ENCODE data around the gene SAMD4B. TPM values are rescaled to one million over a fixed set of nuclear protein-coding genes. Genes with fewer than 3 reads are reported as not detected.

SAMD4B gene
- total RNA-seq, 2 donors from 2014 or later = 44.5 to 72.2 TPM

GRCh38 chr19:39430675-39431593, 88.7 kb downstream of the SAMD4B start:
- intact Hi-C loops (cut with DNase I) = no loop called here
- peak; percentile 57 for DNase-seq
- peak in 1 of 2 donors; percentile 24 for ATAC-seq

DNA sequence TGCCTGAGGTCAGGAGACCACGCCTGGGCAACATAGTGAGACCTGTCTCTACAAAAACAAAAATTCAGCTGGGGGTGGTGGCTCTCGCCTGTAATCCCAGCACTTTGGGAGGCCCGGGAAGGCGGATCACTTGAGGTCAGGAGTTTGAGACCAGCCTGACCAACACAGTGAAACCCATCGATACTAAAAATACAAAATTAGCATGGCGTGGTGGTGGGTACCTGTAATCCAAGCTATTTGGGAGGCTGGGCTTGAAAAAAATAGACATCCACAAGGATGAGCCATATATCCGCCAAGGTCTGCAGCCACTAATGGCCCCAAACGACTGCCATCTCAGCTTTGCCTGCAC, 90.4 kb downstream of the SAMD4B start:
- ATAC-seq (no peak), DNase-seq (no peak)
- intact Hi-C loops (cut with DNase I) = loop anchor here in 1 of 2 donors (2.0 kb wide), 1 partner anchor 16 kb away; no protein-coding TSS in a partner anchor

DNA sequence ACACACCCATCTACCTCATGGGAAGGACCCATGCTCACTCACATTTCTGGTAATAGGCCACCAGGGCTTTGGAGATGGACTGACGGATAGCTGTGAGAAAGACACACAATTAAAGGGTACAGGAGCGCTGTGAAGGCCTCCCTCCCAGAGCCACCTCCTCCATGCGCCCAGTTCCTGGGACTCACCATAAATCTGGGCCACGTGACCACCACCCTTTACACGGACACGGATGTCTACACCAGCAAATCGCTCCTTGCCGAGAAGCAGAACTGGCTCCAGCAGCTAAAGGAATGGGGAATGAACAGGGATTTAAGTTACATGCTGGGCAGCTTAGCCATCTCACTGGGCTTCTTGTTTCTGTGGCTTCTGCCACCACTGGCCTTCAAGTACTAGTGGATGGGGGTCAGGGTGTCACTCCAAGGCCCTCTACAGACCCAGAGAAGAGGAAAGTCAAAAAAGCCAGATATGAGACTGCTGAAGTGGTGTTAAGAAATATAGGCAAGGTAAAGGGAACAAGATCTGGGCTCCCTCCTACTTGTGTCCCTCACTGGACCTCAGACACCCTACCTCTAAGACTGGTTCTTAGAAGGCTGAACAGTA, 91.4 kb downstream of the SAMD4B start:
- intact Hi-C loops (cut with DNase I) = loop anchor here in 1 of 2 donors (2.0 kb wide), 1 partner anchor 17 kb away; no protein-coding TSS in a partner anchor
- DNase-seq = no peak
- ATAC-seq = no peak

DNA sequence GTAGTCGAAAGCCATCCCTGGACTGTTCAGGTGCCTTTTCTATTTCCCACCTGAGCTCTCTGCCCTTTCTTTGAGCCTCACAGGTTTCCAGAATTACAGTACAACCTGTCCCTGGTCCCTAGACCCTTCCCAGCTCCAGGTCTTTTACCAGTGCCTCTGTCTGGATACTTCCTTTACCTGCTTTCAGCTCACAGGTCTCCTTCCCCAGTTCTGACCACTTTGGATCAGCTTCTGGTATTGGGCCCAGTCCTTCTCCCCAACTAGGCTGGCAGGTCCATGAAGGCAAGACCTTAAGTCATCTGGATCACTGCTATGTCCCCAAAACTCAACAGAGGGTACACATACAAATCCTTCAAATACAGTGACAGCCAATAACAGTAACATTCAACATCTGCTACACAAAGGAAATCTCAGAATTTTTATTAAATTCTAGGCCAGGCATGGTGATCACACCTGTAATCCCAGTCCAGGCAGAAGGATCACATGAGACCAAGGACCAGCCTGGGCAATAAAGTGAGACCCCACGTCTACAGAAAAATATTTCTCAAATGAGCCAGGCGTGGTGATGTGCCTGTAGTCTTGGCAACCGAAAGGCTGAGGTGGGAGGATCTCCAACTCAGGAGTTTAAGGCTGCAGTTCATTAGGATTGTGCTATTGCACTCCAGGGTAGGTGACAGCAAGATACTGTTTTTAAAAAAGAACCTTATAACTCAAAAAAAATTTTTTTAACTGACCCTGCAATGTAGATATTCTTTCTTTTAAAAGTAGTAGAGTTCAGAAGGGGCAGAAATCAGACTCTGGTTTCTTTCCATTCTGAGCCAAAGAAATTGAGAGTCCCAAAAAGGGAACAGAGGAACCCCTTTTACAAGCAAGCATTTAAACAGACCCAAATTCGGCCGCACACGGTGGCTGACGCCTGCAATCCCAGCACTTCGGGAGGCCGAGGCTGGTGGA, 92.2 kb downstream of the SAMD4B start:
- DNase-seq (no peak), ATAC-seq (no peak)
- intact Hi-C loops (cut with DNase I) = no loop called here

Small RNA genes lying within 50 kb of the gene (microRNA-seq; reads per million reads assigned to microRNA genes)
- 0 reads per million in 2 donors for gene MIR4530

Other genes with a start within 250 kb of the SAMD4B start
- gene PAK4, start 216.6 kb upstream of the SAMD4B start, total RNA-seq = 10 to 100 TPM; 15.8 to 17.2 TPM
- not detected for gene NCCRP1, start 145.5 kb upstream of the SAMD4B start, total RNA-seq
- not detected for gene SYCN, start 138.2 kb upstream of the SAMD4B start, total RNA-seq
- gene IFNL3, start 97.4 kb upstream of the SAMD4B start, total RNA-seq = not detected
- gene IFNL4, start 93.6 kb upstream of the SAMD4B start, total RNA-seq = not detected
- not detected for gene IFNL2, start 74.0 kb upstream of the SAMD4B start, total RNA-seq
- not detected for gene IFNL1, start 46.0 kb upstream of the SAMD4B start, total RNA-seq
- gene LRFN1, start 21.6 kb upstream of the SAMD4B start, total RNA-seq = 1 to 10 TPM in 1 of 2 donors, under 1 TPM in 1; 0.55 to 1.4 TPM
- 10 to 100 TPM; 29.6 to 43.8 TPM for gene GMFG, start 6.4 kb upstream of the SAMD4B start, total RNA-seq
- gene PAF1, start 48.7 kb downstream of the SAMD4B start, total RNA-seq = 10 to 100 TPM; 34.5 to 38.4 TPM
- gene MED29, start 49.0 kb downstream of the SAMD4B start, total RNA-seq = 10 to 100 TPM; 21.3 to 25.1 TPM
- gene ZFP36, start 64.4 kb downstream of the SAMD4B start, total RNA-seq = 100 to 1,000 TPM in 1 of 2 donors, 10 to 100 TPM in 1; 93.5 to 156 TPM
- gene PLEKHG2, start 70.2 kb downstream of the SAMD4B start, total RNA-seq = 10 to 100 TPM; 13.7 to 28.0 TPM
- gene RPS16, start 93.5 kb downstream of the SAMD4B start, total RNA-seq = 1,000 to 10,000 TPM; 1,273 to 1,597 TPM
- 10 to 100 TPM; 61.1 to 70.1 TPM for gene SUPT5H, start 103.2 kb downstream of the SAMD4B start, total RNA-seq
- gene TIMM50, start 138.4 kb downstream of the SAMD4B start, total RNA-seq = 10 to 100 TPM; 60.3 to 71.2 TPM
- gene DLL3, start 156.5 kb downstream of the SAMD4B start, total RNA-seq = not detected
- not detected for gene SELENOV, start 172.7 kb downstream of the SAMD4B start, total RNA-seq
- 1 to 10 TPM; 2.3 to 2.4 TPM for gene EID2B, start 190.4 kb downstream of the SAMD4B start, total RNA-seq
- 10 to 100 TPM; 11.0 to 14.8 TPM for gene EID2, start 197.7 kb downstream of the SAMD4B start, total RNA-seq